HL-60 (cell line): ENCODE results near the gene MYO9B.

Source experiments
- DNase-seq, 2 experiments: peaks; one replicate each; pipeline ENCODE4 v3.0.0-alpha.2; 2010 to 2020; ENCODE audit warnings: low read depth in 1 of 2, low spot score in 1 of 2
- H3K27ac ChIP-seq: fragments of 250-450 bp; sonication (Bioruptor Pico); replicated peaks from 2 replicates; pipeline ENCODE4 v1.5.1; 2020; ENCODE audit warnings: mild to moderate bottlenecking, moderate library complexity
- H3K27me3 ChIP-seq: fragments of 250-450 bp; sonication (Bioruptor Pico); 2 replicates; pipeline ENCODE4 v1.5.1; 2021; ENCODE audit warnings: mild to moderate bottlenecking, moderate library complexity; ENCODE audit not compliant: insufficient read depth, poor library complexity, severe bottlenecking
- H3K4me3 ChIP-seq: replicated peaks from 2 replicates; pipeline ENCODE4 v1.5.1; 2011; ENCODE audit warnings: mild to moderate bottlenecking, control low read depth, low read length; ENCODE audit not compliant: insufficient read depth
- GABPA ChIP-seq: IDR thresholded peaks from 2 replicates; pipeline ENCODE4 v1.6.1; 2012; ENCODE audit warnings: low read depth
- POLR2AphosphoS5 ChIP-seq: IDR thresholded peaks from 2 replicates; pipeline ENCODE4 v1.6.1; 2012; ENCODE audit warnings: low read depth
- REST ChIP-seq: IDR thresholded peaks from 2 replicates; pipeline ENCODE4 v1.6.1; 2012; ENCODE audit warnings: low read depth; ENCODE audit not compliant: insufficient replicate concordance
- SPI1 ChIP-seq: IDR thresholded peaks from 2 replicates; pipeline ENCODE4 v1.6.1; 2012; ENCODE audit warnings: low read depth, mild to moderate bottlenecking, borderline replicate concordance
- TF ChIP-seq, protein P1 (sequence below): IDR thresholded peaks from one replicate; pipeline ENCODE4 v1.5.1; 2011; ENCODE audit warnings: low read length, control low read depth, inconsistent platforms; ENCODE audit not compliant: insufficient read depth

The MYO9B gene

DNA sequence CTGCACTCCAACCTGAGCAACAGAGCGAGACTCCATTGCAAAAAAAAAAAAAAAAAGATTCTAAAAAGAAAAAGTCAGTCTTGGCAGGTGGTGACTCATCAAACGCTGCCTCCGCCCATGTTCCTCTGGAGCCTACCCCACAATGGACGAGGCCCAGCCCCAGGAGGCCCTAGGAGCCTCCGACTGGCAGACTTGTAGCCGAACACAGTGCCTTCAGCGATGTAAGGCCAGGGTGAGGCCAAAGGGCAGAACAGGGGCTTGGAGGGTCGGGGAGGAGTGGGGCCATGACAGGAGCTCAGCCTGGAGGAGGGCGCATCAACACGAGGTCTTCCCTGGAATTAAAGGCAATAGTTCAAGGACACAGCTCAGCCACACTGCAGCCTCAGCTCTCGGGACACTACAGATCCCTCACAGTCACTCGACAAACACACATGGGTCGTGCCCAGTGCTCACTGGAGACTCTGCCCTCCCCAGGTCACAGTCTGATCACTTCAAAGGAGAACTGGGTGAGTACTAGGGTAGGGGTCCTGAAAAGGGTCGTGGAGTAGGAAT is 144.7 kb downstream of the MYO9B start:
- Histone ChIP-seq H3K27me3 (no peaks in the 10 kb centered on the region), H3K27ac (no peak overlapping the region), H3K4me3 (no peak overlapping the region)
- TF ChIP-seq POLR2AphosphoS5 = no peak; the same call in 1 of the 2 replicates
- TF ChIP-seq, protein P1, sequence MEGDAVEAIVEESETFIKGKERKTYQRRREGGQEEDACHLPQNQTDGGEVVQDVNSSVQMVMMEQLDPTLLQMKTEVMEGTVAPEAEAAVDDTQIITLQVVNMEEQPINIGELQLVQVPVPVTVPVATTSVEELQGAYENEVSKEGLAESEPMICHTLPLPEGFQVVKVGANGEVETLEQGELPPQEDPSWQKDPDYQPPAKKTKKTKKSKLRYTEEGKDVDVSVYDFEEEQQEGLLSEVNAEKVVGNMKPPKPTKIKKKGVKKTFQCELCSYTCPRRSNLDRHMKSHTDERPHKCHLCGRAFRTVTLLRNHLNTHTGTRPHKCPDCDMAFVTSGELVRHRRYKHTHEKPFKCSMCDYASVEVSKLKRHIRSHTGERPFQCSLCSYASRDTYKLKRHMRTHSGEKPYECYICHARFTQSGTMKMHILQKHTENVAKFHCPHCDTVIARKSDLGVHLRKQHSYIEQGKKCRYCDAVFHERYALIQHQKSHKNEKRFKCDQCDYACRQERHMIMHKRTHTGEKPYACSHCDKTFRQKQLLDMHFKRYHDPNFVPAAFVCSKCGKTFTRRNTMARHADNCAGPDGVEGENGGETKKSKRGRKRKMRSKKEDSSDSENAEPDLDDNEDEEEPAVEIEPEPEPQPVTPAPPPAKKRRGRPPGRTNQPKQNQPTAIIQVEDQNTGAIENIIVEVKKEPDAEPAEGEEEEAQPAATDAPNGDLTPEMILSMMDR = no peak
- no peak for TF ChIP-seq GABPA
- no peak for TF ChIP-seq SPI1
- no peak for TF ChIP-seq REST
- DNase-seq = no peak

DNA sequence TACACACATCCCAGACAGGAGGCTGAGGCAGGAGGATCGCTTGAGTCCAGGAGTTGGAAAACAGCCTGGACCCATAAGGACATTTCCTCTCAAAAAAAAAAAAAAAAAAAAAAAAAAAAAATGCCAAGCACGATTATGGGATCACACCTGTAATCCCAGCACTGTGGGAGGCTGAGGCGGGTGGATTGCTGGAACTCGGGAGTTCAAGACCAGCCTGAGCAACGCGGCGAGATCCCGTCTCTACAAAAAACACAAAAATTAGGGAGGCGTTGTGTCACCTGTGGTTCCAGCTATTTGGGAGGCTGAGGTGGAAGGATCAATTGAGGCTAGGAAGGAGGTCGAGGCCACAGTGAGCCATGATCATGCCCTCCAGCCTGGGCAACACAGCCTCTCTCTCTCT is 149.5 kb downstream of the MYO9B start:
- DNase-seq = no peak
- H3K27me3 ChIP-seq = no peaks in the 10 kb centered on the region
- no peak overlapping the region; the same call in 1 of the 2 replicates for H3K27ac ChIP-seq
- TF ChIP-seq GABPA = no peak
- TF ChIP-seq, protein P1 = no peak
- no peak overlapping the region for H3K4me3 ChIP-seq

GRCh38 chr19:17226002-17226933 is 150.7 kb downstream of the MYO9B start, which contains the start of gene OCEL1:
TSS of gene OCEL1 (plus strand) at chr19:17226226. CDS start at chr19:17226248, 22 bp downstream.
- 0 out of 2 replicates have a peak, but pooled peaks have one; percentile 14 for TF ChIP-seq GABPA
- TF ChIP-seq, protein P1 = no peak
- TF ChIP-seq SPI1 = no peak
- no peak for TF ChIP-seq REST
- TF ChIP-seq POLR2AphosphoS5 = peak; percentile 66; the same call in 1 of the 2 replicates
- Histone ChIP-seq H3K4me3 (peak within 1 kb of the TSS; percentile 71), H3K27me3 (no peaks in the 10 kb centered on the region)

More at GRCh38 chr19:17226002-17226933, 150.7 kb downstream of the MYO9B start, which contains the start of gene OCEL1:
- DNase-seq = peak; percentile 96 to 99
- peak within 1 kb of the TSS; percentile 72 for H3K27ac ChIP-seq
